Activated CD8-positive, alpha-beta T cell treated with anti-CD3 and anti-CD28 coated beads for 36 hours (primary cell): ENCODE data around the gene TBCB. TPM values are rescaled to one million over a fixed set of nuclear protein-coding genes. Genes with fewer than 3 reads are reported as not detected.

Source experiments
- ATAC-seq: fragments of 200-7000 bp; cut with Tn5 transposase; one replicate; pipeline ENCODE4 v1.10.0; 2021; ENCODE audit warnings: mild to moderate bottlenecking, moderate library complexity
- CTCF ChIA-PET: fragments of 350-600 bp; sonication (Branson Sonifier 250); formaldehyde crosslinking; loops from one replicate; lab custom pipeline; 2021; ENCODE audit warnings: antibody characterized with exemption; lab: Charles Lee
- POLR2A ChIA-PET: fragments of 350-600 bp; sonication (Branson Sonifier 250); formaldehyde crosslinking; loops from one replicate; lab custom pipeline; 2021; ENCODE audit warnings: antibody characterized with exemption; lab: Charles Lee
- DNase-seq: peaks from one replicate; pipeline ENCODE4 v3.0.0-alpha.2; 2020
- H3K27ac Mint-ChIP-seq: one replicate; pipeline ENCODE4 v1.8.0; 2021; ENCODE audit warnings: mild to moderate bottlenecking, mixed read lengths
- H3K27me3 Mint-ChIP-seq: one replicate; pipeline ENCODE4 v1.8.0; 2021; ENCODE audit warnings: mixed read lengths
- H3K36me3 Mint-ChIP-seq: one replicate; pipeline ENCODE4 v1.8.0; 2021; ENCODE audit warnings: low read depth, mixed read lengths
- H3K4me1 Mint-ChIP-seq: one replicate; pipeline ENCODE4 v1.8.0; 2021; ENCODE audit warnings: low read depth, mixed read lengths
- H3K4me3 Mint-ChIP-seq: one replicate; pipeline ENCODE4 v1.8.0; 2021; ENCODE audit warnings: mild to moderate bottlenecking, moderate library complexity, mixed read lengths
- H3K9me3 Mint-ChIP-seq: one replicate; pipeline ENCODE4 v1.8.0; 2021; ENCODE audit warnings: mixed read lengths
- CTCF ChIP-seq: fragments of 200-600 bp; IDR thresholded peaks from one replicate; pipeline ENCODE4 v1.8.0; 2022; ENCODE audit warnings: antibody characterized with exemption, mild to moderate bottlenecking
- intact Hi-C: fragments of 100-400 bp; cut with micrococcal nuclease; formaldehyde crosslinking; loops from one replicate; pipeline ENCODE4 v1.10.0; 2022
- total RNA-seq, 2 experiments: library from RNA; stranded (reverse); gene quantifications; one replicate each; pipeline ENCODE4 v1.2.3, GENCODE V29; 2021

Gene TBCB
- total RNA-seq, 2 experiments from 2014 or later, result 74.9 to 81.7 TPM

- CTCF ChIA-PET, result interaction anchor here (0.9 kb wide), 1 partner anchor 15 kb away, joined by 3 read pairs; no protein-coding TSS in a partner anchor
- Mint-ChIP-seq H3K27ac (no peak overlapping the region), H3K9me3 (no peaks in the 10 kb centered on the region), H3K27me3 (no peaks in the 10 kb centered on the region), H3K4me3 (no peak overlapping the region), H3K4me1 (no peaks in the 10 kb centered on the region), H3K36me3 (peaks cover 57% of the 10 kb centered on the region)
- POLR2A ChIA-PET, result interaction anchor here (0.6 to 0.9 kb wide), 2 partner anchors 21 to 253 kb away, joined by 3 to 4 read pairs; no protein-coding TSS in a partner anchor
- TF ChIP-seq CTCF, result no peak
- DNase-seq (no peak), ATAC-seq (no peak)
- intact Hi-C loops, result no loop called here
These were observed 35.8 kb upstream of the TBCB start for GRCh38 chr19:36079389-36079945.

GRCh38 chr19:36081385-36081784, 33.9 kb upstream of the TBCB start:
- H3K27me3 Mint-ChIP-seq, result no peaks in the 10 kb centered on the region
- ChIA-PET CTCF (no interaction called here), POLR2A (no interaction called here)
- ATAC-seq (no peak), DNase-seq (no peak)
- H3K9me3 Mint-ChIP-seq, result no peaks in the 10 kb centered on the region
- no peak overlapping the region for H3K4me3 Mint-ChIP-seq
- H3K36me3 Mint-ChIP-seq, result peaks cover 58% of the 10 kb centered on the region
- H3K27ac Mint-ChIP-seq, result no peak overlapping the region
- TF ChIP-seq CTCF, result no peak
- intact Hi-C loops, result no loop called here
- H3K4me1 Mint-ChIP-seq, result no peaks in the 10 kb centered on the region

GRCh38 chr19:36081894-36082293, 33.4 kb upstream of the TBCB start:
- Mint-ChIP-seq H3K9me3 (no peaks in the 10 kb centered on the region), H3K36me3 (peaks cover 58% of the 10 kb centered on the region), H3K4me3 (no peak overlapping the region), H3K4me1 (no peaks in the 10 kb centered on the region), H3K27ac (no peak overlapping the region), H3K27me3 (no peaks in the 10 kb centered on the region)
- CTCF ChIA-PET, result no interaction called here
- ATAC-seq, result no peak
- no peak for DNase-seq
- POLR2A ChIA-PET, result no interaction called here
- TF ChIP-seq CTCF, result no peak
- intact Hi-C loops, result no loop called here

- Mint-ChIP-seq H3K36me3 (peaks cover 54% of the 10 kb centered on the region), H3K27me3 (no peaks in the 10 kb centered on the region), H3K9me3 (no peaks in the 10 kb centered on the region), H3K27ac (no peak overlapping the region), H3K4me1 (no peaks in the 10 kb centered on the region), H3K4me3 (no peak overlapping the region)
- POLR2A ChIA-PET, result interaction anchor here (1.2 to 1.4 kb wide), 2 partner anchors 13 to 101 kb away, joined by 3 to 4 read pairs; no protein-coding TSS in a partner anchor
- no peak for TF ChIP-seq CTCF
- intact Hi-C loops, result no loop called here
- CTCF ChIA-PET, result no interaction called here
- DNase-seq (no peak), ATAC-seq (no peak)
These were observed 32.4 kb upstream of the TBCB start for GRCh38 chr19:36082916-36083315.

- ATAC-seq, result no peak
- Mint-ChIP-seq H3K4me1 (no peaks in the 10 kb centered on the region), H3K36me3 (peaks cover 57% of the 10 kb centered on the region), H3K4me3 (no peak overlapping the region), H3K9me3 (no peaks in the 10 kb centered on the region), H3K27me3 (no peaks in the 10 kb centered on the region), H3K27ac (no peak overlapping the region)
- no peak for DNase-seq
- CTCF ChIA-PET, result interaction anchor here (1.1 kb wide), 1 partner anchor 44 kb away, joined by 3 read pairs; no protein-coding TSS in a partner anchor
- intact Hi-C loops, result no loop called here
- TF ChIP-seq CTCF, result no peak
- POLR2A ChIA-PET, result interaction anchor here (1.4 to 1.6 kb wide), 2 partner anchors 9 to 16 kb away, joined by 3 to 5 read pairs; no protein-coding TSS in a partner anchor
These were observed 30.8 kb upstream of the TBCB start for GRCh38 chr19:36084231-36085009.
